Measurements from ENCODE around the gene ADISSP. TPM values are rescaled to one million over a fixed set of nuclear protein-coding genes. Genes with fewer than 3 reads are reported as not detected.

Gene ADISSP
- total and polyA plus RNA-seq, 2 of the 13 experiments (the other 11 are each of a cell fraction or from before 2014, with no cell fraction given) = 38.3 to 90.6 TPM

GRCh38 chr20:3767427-3768341 is at the start of gene ADISSP (continued):
- TF ChIP-seq, protein P1, sequence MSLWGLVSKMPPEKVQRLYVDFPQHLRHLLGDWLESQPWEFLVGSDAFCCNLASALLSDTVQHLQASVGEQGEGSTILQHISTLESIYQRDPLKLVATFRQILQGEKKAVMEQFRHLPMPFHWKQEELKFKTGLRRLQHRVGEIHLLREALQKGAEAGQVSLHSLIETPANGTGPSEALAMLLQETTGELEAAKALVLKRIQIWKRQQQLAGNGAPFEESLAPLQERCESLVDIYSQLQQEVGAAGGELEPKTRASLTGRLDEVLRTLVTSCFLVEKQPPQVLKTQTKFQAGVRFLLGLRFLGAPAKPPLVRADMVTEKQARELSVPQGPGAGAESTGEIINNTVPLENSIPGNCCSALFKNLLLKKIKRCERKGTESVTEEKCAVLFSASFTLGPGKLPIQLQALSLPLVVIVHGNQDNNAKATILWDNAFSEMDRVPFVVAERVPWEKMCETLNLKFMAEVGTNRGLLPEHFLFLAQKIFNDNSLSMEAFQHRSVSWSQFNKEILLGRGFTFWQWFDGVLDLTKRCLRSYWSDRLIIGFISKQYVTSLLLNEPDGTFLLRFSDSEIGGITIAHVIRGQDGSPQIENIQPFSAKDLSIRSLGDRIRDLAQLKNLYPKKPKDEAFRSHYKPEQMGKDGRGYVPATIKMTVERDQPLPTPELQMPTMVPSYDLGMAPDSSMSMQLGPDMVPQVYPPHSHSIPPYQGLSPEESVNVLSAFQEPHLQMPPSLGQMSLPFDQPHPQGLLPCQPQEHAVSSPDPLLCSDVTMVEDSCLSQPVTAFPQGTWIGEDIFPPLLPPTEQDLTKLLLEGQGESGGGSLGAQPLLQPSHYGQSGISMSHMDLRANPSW (CRISPR knock-in tag; IDR thresholded peaks at IDR 0.05; ENCODE audit: borderline replicate concordance) = no peak
- no peak for TF ChIP-seq NR1H2 (CRISPR knock-in tag; IDR thresholded peaks at IDR 0.05; ENCODE audit: borderline replicate concordance, low read depth)
- peak; percentile 35; the same call in 1 of the 2 replicates for TF ChIP-seq HIC2 (CRISPR knock-in tag; IDR thresholded peaks at IDR 0.05; ENCODE audit: low read depth)
- peak; percentile 86 for TF ChIP-seq NKX3-1 (CRISPR knock-in tag; IDR thresholded peaks at IDR 0.05)
- TF ChIP-seq, protein P2, sequence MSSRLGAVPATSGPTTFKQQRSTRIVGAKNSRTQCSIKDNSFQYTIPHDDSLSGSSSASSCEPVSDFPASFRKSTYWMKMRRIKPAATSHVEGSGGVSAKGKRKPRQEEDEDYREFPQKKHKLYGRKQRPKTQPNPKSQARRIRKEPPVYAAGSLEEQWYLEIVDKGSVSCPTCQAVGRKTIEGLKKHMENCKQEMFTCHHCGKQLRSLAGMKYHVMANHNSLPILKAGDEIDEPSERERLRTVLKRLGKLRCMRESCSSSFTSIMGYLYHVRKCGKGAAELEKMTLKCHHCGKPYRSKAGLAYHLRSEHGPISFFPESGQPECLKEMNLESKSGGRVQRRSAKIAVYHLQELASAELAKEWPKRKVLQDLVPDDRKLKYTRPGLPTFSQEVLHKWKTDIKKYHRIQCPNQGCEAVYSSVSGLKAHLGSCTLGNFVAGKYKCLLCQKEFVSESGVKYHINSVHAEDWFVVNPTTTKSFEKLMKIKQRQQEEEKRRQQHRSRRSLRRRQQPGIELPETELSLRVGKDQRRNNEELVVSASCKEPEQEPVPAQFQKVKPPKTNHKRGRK (CRISPR knock-in tag; IDR thresholded peaks at IDR 0.05) = peak; percentile 78; the same call in 1 of the 2 replicates
- peak; percentile 27; the same call in 1 of the 2 replicates for TF ChIP-seq CENPT (CRISPR knock-in tag; IDR thresholded peaks at IDR 0.05; ENCODE audit: low read depth)
- peak; percentile 68 for TF ChIP-seq ZBTB14 (CRISPR knock-in tag; IDR thresholded peaks at IDR 0.05)
- TF ChIP-seq STAT5B (CRISPR knock-in tag; IDR thresholded peaks at IDR 0.05) = no peak
- TF ChIP-seq ZNF629 (CRISPR knock-in tag; conservative IDR thresholded peaks at IDR 0.05) = peak; percentile 19
- TF ChIP-seq RBFOX2 (IDR thresholded peaks at IDR 0.05; ENCODE audit: low read depth, low read length) = peak; percentile 93
- TF ChIP-seq FOXC1 (CRISPR knock-in tag; IDR thresholded peaks at IDR 0.05; ENCODE audit: borderline replicate concordance) = peak; percentile 99
- TF ChIP-seq TAF1 (CRISPR knock-in tag; IDR thresholded peaks at IDR 0.05) = peak; percentile 89
- no peak for TF ChIP-seq SMARCC2 (IDR thresholded peaks at IDR 0.05)
- TF ChIP-seq ZNF607 (CRISPR knock-in tag; IDR thresholded peaks at IDR 0.05; ENCODE audit: borderline replicate concordance) = peak; percentile 92
- peak; percentile 96 for TF ChIP-seq ZNF232 (CRISPR knock-in tag; IDR thresholded peaks at IDR 0.05; ENCODE audit: borderline replicate concordance)
- peak; percentile 50; the same call in 1 of the 2 replicates for TF ChIP-seq ZNF556 (CRISPR knock-in tag; IDR thresholded peaks at IDR 0.05; ENCODE audit: borderline replicate concordance)
- TF ChIP-seq ZFP37 (CRISPR knock-in tag; IDR thresholded peaks at IDR 0.05; ENCODE audit: borderline replicate concordance) = peak; percentile 91
- TF ChIP-seq BORCS8-MEF2B (CRISPR knock-in tag; IDR thresholded peaks at IDR 0.05) = peak; percentile 97; the same call in 1 of the 2 replicates
- TF ChIP-seq ZNF768 (CRISPR knock-in tag; IDR thresholded peaks at IDR 0.05) = no peak; the same call in 1 of the 2 replicates
- TF ChIP-seq ARID2 (CRISPR knock-in tag; IDR thresholded peaks at IDR 0.05; ENCODE audit: borderline replicate concordance) = peak; percentile 99
- TF ChIP-seq STAG1 (CRISPR knock-in tag; IDR thresholded peaks at IDR 0.05) = peak; percentile 10
- peak; percentile 88 for TF ChIP-seq ASH2L (IDR thresholded peaks at IDR 0.05; ENCODE audit: insufficient read length, low read depth, low read length)

Data from HepG2 (cell line).